ENCODE measurements around the gene NT5C3A. TPM values are rescaled to one million over a fixed set of nuclear protein-coding genes. Genes with fewer than 3 reads are reported as not detected.

NT5C3A gene
- total RNA-seq, 1 experiment from 2014 or later, result 18.6 TPM

DNA sequence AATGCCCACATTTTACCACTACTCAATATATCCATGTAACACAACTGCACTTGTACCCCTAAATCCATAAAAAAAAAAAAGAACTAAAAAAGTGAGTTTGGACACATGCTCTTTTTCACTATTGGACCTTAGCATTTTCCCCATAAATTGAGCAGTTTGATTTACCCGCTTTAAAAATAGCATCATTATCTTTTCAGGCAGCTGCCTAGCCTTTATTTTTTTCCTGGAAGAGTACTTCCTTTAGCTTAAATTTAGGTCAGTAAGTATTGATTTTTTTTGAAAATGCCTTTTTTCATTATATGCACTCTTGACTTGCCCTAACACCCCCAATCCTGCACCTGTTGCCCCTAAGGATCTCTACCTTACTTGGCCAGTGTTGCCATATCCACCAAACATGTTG is 5.3 kb upstream of the NT5C3A start:
- peaks cover 35% of the 10 kb centered on the region for H3K36me3 Mint-ChIP-seq
- CTCF ChIA-PET, result no interaction called here
- peaks cover 66% of the 10 kb centered on the region for H3K9me3 Mint-ChIP-seq
- peaks cover 12% of the 10 kb centered on the region for H3K27me3 Mint-ChIP-seq (ENCODE audit: low read depth)
- POLR2A ChIA-PET, result no interaction called here
- peaks cover 11% of the 10 kb centered on the region for H3K4me1 Mint-ChIP-seq
- H3K27ac Mint-ChIP-seq, result no peak overlapping the region
- no peak overlapping the region for H3K4me3 Mint-ChIP-seq
- TF ChIP-seq FOXK1 (CRISPR knock-in tag; IDR thresholded peaks at IDR 0.05) (no peak), ELF4 (CRISPR knock-in tag; IDR thresholded peaks at IDR 0.05; ENCODE audit: low read depth) (no peak)
- TF ChIP-seq, protein P1, sequence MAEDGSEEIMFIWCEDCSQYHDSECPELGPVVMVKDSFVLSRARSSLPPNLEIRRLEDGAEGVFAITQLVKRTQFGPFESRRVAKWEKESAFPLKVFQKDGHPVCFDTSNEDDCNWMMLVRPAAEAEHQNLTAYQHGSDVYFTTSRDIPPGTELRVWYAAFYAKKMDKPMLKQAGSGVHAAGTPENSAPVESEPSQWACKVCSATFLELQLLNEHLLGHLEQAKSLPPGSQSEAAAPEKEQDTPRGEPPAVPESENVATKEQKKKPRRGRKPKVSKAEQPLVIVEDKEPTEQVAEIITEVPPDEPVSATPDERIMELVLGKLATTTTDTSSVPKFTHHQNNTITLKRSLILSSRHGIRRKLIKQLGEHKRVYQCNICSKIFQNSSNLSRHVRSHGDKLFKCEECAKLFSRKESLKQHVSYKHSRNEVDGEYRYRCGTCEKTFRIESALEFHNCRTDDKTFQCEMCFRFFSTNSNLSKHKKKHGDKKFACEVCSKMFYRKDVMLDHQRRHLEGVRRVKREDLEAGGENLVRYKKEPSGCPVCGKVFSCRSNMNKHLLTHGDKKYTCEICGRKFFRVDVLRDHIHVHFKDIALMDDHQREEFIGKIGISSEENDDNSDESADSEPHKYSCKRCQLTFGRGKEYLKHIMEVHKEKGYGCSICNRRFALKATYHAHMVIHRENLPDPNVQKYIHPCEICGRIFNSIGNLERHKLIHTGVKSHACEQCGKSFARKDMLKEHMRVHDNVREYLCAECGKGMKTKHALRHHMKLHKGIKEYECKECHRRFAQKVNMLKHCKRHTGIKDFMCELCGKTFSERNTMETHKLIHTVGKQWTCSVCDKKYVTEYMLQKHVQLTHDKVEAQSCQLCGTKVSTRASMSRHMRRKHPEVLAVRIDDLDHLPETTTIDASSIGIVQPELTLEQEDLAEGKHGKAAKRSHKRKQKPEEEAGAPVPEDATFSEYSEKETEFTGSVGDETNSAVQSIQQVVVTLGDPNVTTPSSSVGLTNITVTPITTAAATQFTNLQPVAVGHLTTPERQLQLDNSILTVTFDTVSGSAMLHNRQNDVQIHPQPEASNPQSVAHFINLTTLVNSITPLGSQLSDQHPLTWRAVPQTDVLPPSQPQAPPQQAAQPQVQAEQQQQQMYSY (CRISPR knock-in tag; IDR thresholded peaks at IDR 0.05), result no peak
- DNase-seq (ENCODE audit: low spot score), result no peak
- no peak for ATAC-seq

DNA sequence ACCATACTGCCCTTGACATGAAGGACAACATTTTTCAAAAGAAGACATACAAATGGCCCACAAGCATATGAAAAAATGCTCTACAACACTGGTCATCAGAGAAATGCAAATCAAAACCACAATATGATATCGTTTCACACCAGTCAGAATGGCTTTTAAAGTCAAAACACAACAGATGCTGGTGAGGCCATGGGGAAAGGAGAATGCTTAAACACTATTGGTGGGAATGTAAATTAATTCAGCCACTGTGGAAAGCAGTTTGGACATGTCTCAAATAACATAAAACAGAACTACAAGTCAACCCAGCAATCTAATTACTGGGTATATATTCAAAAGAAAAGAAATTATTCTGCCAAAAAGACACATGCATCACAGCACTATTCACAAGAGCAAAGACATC is 4.2 kb upstream of the NT5C3A start:
- ChIA-PET CTCF (no interaction called here), POLR2A (no interaction called here)
- H3K36me3 Mint-ChIP-seq, result peaks cover 33% of the 10 kb centered on the region
- peaks cover 12% of the 10 kb centered on the region for H3K27me3 Mint-ChIP-seq (ENCODE audit: low read depth)
- peaks cover 11% of the 10 kb centered on the region for H3K4me1 Mint-ChIP-seq
- DNase-seq (ENCODE audit: low spot score) (no peak), ATAC-seq (no peak)
- no peak overlapping the region for H3K4me3 Mint-ChIP-seq
- peaks cover 61% of the 10 kb centered on the region for H3K9me3 Mint-ChIP-seq
- H3K27ac Mint-ChIP-seq, result no peak overlapping the region
- TF ChIP-seq GABPB1 (CRISPR knock-in tag; IDR thresholded peaks at IDR 0.05), result no peak

DNA sequence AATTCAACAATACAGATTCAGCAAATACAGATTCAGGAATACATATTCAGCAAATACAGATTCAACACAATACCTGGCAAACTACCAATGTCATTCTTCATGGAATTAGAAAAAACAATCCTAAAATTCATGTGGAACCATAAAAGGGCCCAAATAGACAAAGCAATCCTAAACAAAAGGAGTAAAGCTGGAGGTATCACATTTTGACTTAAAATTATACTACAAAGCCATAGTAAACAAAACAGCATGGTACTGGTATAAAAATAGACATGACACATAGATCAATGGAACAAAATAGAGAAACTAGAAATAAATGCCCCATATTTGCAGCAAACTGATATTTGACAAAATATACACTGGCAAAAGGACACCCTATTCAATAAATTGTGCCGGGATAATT is 3.4 kb upstream of the NT5C3A start:
- CTCF ChIA-PET, result no interaction called here
- ATAC-seq, result no peak
- Mint-ChIP-seq H3K4me3 (no peak overlapping the region), H3K27ac (no peak overlapping the region), H3K9me3 (peaks cover 53% of the 10 kb centered on the region), H3K36me3 (peaks cover 27% of the 10 kb centered on the region), H3K27me3 (ENCODE audit: low read depth) (peaks cover 6% of the 10 kb centered on the region), H3K4me1 (peaks cover 15% of the 10 kb centered on the region)
- POLR2A ChIA-PET, result no interaction called here
- TF ChIP-seq ZNF263 (CRISPR knock-in tag; IDR thresholded peaks at IDR 0.05; ENCODE audit: low read depth) (no peak), TP53 (CRISPR knock-in tag; IDR thresholded peaks at IDR 0.05) (no peak), SOX15 (CRISPR knock-in tag; IDR thresholded peaks at IDR 0.05) (no peak)
- TF ChIP-seq, protein P2, sequence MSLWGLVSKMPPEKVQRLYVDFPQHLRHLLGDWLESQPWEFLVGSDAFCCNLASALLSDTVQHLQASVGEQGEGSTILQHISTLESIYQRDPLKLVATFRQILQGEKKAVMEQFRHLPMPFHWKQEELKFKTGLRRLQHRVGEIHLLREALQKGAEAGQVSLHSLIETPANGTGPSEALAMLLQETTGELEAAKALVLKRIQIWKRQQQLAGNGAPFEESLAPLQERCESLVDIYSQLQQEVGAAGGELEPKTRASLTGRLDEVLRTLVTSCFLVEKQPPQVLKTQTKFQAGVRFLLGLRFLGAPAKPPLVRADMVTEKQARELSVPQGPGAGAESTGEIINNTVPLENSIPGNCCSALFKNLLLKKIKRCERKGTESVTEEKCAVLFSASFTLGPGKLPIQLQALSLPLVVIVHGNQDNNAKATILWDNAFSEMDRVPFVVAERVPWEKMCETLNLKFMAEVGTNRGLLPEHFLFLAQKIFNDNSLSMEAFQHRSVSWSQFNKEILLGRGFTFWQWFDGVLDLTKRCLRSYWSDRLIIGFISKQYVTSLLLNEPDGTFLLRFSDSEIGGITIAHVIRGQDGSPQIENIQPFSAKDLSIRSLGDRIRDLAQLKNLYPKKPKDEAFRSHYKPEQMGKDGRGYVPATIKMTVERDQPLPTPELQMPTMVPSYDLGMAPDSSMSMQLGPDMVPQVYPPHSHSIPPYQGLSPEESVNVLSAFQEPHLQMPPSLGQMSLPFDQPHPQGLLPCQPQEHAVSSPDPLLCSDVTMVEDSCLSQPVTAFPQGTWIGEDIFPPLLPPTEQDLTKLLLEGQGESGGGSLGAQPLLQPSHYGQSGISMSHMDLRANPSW (CRISPR knock-in tag; conservative IDR thresholded peaks at IDR 0.05; ENCODE audit: low read depth), result no peak
- TF ChIP-seq, protein P3, sequence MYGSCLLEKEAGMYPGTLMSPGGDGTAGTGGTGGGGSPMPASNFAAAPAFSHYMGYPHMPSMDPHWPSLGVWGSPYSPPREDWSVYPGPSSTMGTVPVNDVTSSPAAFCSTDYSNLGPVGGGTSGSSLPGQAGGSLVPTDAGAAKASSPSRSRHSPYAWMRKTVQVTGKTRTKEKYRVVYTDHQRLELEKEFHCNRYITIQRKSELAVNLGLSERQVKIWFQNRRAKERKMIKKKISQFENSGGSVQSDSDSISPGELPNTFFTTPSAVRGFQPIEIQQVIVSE (CRISPR knock-in tag; IDR thresholded peaks at IDR 0.05; ENCODE audit: borderline replicate concordance), result no peak
- no peak for DNase-seq (ENCODE audit: low spot score)

DNA sequence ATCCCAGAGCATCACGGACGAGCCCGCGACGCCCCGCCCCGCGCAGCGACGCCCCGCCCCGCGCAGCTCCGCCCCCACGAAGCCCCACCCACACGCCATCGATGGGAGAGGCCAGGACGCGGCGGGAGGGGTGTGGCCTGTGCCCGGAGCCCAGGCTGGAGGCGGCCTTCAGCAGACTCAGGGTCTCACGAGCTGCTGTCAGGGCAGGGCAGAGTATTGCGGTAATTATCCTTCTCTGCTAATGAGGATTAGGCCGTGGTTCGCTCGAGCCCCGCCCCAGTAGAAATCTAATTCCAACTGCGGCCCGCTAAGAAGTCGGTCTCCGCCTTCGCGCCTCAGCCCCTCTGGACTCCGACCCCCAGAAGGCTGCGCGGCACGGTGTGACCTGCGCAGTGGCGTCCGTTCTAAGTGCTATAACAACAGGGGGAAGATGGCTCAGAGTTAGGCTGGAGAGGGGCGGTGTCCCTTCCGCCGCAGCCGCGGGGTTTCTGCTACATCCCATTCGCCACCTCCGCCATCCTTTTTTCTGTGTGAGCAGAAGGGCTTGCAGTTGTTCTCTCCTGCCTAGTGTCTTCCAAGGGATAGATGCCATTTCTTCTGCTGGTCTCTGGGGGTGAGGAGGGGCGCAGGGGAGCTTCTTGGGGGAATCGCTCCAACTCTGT is 337 bp upstream of the NT5C3A start:
- peaks cover 18% of the 10 kb centered on the region for H3K4me1 Mint-ChIP-seq
- H3K4me3 Mint-ChIP-seq, result peak overlapping the region; percentile 90
- ChIA-PET POLR2A (interaction anchor here (0.6 to 0.9 kb wide), 2 partner anchors 196 to 567 kb away, joined by 3 to 5 read pairs; partner anchors contain the start of gene AVL9), CTCF (interaction anchor here (0.9 to 3.0 kb wide), 6 partner anchors 13 to 216 kb away, joined by 3 to 26 read pairs (median 3); partner anchors contain the start of gene RP9)
- peaks cover 24% of the 10 kb centered on the region for H3K9me3 Mint-ChIP-seq
- peak; percentile 97 for ATAC-seq
- peak; percentile 92 for DNase-seq (ENCODE audit: low spot score)
- peak overlapping the region; percentile 92 for H3K27ac Mint-ChIP-seq
- peaks cover 18% of the 10 kb centered on the region for H3K36me3 Mint-ChIP-seq
- TF ChIP-seq, protein P4, sequence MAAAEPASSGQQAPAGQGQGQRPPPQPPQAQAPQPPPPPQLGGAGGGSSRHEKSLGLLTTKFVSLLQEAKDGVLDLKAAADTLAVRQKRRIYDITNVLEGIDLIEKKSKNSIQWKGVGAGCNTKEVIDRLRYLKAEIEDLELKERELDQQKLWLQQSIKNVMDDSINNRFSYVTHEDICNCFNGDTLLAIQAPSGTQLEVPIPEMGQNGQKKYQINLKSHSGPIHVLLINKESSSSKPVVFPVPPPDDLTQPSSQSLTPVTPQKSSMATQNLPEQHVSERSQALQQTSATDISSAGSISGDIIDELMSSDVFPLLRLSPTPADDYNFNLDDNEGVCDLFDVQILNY (CRISPR knock-in tag; IDR thresholded peaks at IDR 0.05), result peak; percentile 71; the same call in 1 of the 2 replicates
- TF ChIP-seq ZNF416 (CRISPR knock-in tag; IDR thresholded peaks at IDR 0.05), result no peak
- TF ChIP-seq FOXK1 (CRISPR knock-in tag; IDR thresholded peaks at IDR 0.05), result peak; percentile 90
- TF ChIP-seq TEAD1 (CRISPR knock-in tag; IDR thresholded peaks at IDR 0.05), result peak; percentile 46; the same call in 1 of the 2 replicates
- no peak for TF ChIP-seq SOX15 (CRISPR knock-in tag; IDR thresholded peaks at IDR 0.05)
- TF ChIP-seq, protein P5, sequence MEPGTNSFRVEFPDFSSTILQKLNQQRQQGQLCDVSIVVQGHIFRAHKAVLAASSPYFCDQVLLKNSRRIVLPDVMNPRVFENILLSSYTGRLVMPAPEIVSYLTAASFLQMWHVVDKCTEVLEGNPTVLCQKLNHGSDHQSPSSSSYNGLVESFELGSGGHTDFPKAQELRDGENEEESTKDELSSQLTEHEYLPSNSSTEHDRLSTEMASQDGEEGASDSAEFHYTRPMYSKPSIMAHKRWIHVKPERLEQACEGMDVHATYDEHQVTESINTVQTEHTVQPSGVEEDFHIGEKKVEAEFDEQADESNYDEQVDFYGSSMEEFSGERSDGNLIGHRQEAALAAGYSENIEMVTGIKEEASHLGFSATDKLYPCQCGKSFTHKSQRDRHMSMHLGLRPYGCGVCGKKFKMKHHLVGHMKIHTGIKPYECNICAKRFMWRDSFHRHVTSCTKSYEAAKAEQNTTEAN (CRISPR knock-in tag; IDR thresholded peaks at IDR 0.05), result peak; percentile 8; the same call in 1 of the 2 replicates
- peak; percentile 4; the same call in 1 of the 2 replicates for TF ChIP-seq NFE2L1 (CRISPR knock-in tag; IDR thresholded peaks at IDR 0.05)
- TF ChIP-seq, protein P6, sequence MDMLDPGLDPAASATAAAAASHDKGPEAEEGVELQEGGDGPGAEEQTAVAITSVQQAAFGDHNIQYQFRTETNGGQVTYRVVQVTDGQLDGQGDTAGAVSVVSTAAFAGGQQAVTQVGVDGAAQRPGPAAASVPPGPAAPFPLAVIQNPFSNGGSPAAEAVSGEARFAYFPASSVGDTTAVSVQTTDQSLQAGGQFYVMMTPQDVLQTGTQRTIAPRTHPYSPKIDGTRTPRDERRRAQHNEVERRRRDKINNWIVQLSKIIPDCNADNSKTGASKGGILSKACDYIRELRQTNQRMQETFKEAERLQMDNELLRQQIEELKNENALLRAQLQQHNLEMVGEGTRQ (CRISPR knock-in tag; IDR thresholded peaks at IDR 0.05), result peak; percentile 38; the same call in 1 of the 2 replicates
- peak; percentile 85 for TF ChIP-seq SP1 (CRISPR knock-in tag; conservative IDR thresholded peaks at IDR 0.05)
- TF ChIP-seq ZNF232 (CRISPR knock-in tag; IDR thresholded peaks at IDR 0.05), result peak; percentile 67; the same call in 1 of the 2 replicates
- no peaks in the 10 kb centered on the region; the same call in none of the 2 replicates for H3K27me3 Mint-ChIP-seq (ENCODE audit: low read depth)

All from WTC11 (cell line).